ENCODE measurements around the gene KCTD4. TPM values are rescaled to one million over a fixed set of nuclear protein-coding genes. Genes with fewer than 3 reads are reported as not detected.
A peak's percentile ranks its signal among the peaks of the same experiment; 100 is the strongest.
"Not testable (repeated sequence)": the region's sequence is repeated elsewhere in the genome, so short reads cannot be mapped to it uniquely, and the experiment has no call there.

Gene KCTD4
- total RNA-seq (2014; rRNA removed) (not detected in 2 replicates), Bru-seq, nascent RNA (not detected), BruChase-seq, experiment 1, labeled RNA remaining after a 6-hour chase (not detected), BruChase-seq, experiment 2, labeled RNA remaining after a 2-hour chase (percentile 16 among the genes with signal in this experiment)
- long read RNA-seq: 0 reads

- H3K27me3 ChIP-seq (ENCODE audit: low read length): no peaks in the 10 kb centered on the region
- H3K9me2 ChIP-seq (replicated peaks; ENCODE audit: low read length): no peaks in the 10 kb centered on the region
- no TSS peak for BruUV-seq (replicated peaks)
- no peak within 1 kb of the TSS for H3K4me2 ChIP-seq (ENCODE audit: low read length)
- ATAC-seq (no peak), DNase-seq (no peak)
- H3K9me3 ChIP-seq (ENCODE audit: low read length): no peaks in the 10 kb centered on the region
- CTCF ChIA-PET: no interaction called here
- H3K79me2 ChIP-seq (ENCODE audit: low read length): peaks cover 52% of the 10 kb centered on the region
- intact Hi-C loops (cut with micrococcal nuclease): no loop called here
- no peak within 1 kb of the TSS for H3K9ac ChIP-seq (ENCODE audit: low read length)
- no peak within 1 kb of the TSS for H3K4me3 ChIP-seq (ENCODE audit: low read length)
- H3F3A ChIP-seq (ENCODE audit: low read length, unreplicated experiment): no peaks in the 10 kb centered on the region
- H2AFZ ChIP-seq (ENCODE audit: low read length): no peak within 1 kb of the TSS
- POLR2A ChIA-PET (ENCODE audit: unreplicated experiment): no interaction called here
- H3K4me1 ChIP-seq (ENCODE audit: insufficient read depth, low read length): peaks cover 25% of the 10 kb centered on the region
- TF ChIP-seq EZH2 (IDR thresholded peaks at IDR 0.05; ENCODE audit: low read length, unreplicated experiment) (no peak), EZH2phosphoT487 (IDR thresholded peaks at IDR 0.05; ENCODE audit: borderline replicate concordance, low read length) (no peak), CTCF (conservative IDR thresholded peaks at IDR 0.05; ENCODE audit: low read depth, low read length) (no peak)
- no peaks in the 10 kb centered on the region for H4K20me1 ChIP-seq (ENCODE audit: low read length)
- peaks cover 4% of the 10 kb centered on the region; the same call in 1 of the 2 replicates for H3K36me3 ChIP-seq (ENCODE audit: low read depth, low read length)
- no peak within 1 kb of the TSS for H3K27ac ChIP-seq (ENCODE audit: low read length)
Measured at GRCh38 chr13:45200701-45201232, at the start of gene KCTD4. KCTD4 (minus strand) TSS chr13:45201045; CDS start chr13:45194567, 6,478 bp downstream.

- no peaks in the 10 kb centered on the region for H3K27me3 ChIP-seq (ENCODE audit: low read length)
- TF ChIP-seq EZH2 (IDR thresholded peaks at IDR 0.05; ENCODE audit: low read length, unreplicated experiment) (no peak), EZH2phosphoT487 (IDR thresholded peaks at IDR 0.05; ENCODE audit: borderline replicate concordance, low read length) (no peak), CTCF (conservative IDR thresholded peaks at IDR 0.05; ENCODE audit: low read depth, low read length) (no peak)
- ChIA-PET POLR2A (ENCODE audit: unreplicated experiment) (interaction anchor here (0.7 kb wide), 1 partner anchor 732 kb away, joined by 8 read pairs; no protein-coding TSS in a partner anchor), CTCF (no interaction called here)
- no peak overlapping the region for H3K4me3 ChIP-seq (ENCODE audit: low read length)
- H3F3A ChIP-seq (ENCODE audit: low read length, unreplicated experiment): no peaks in the 10 kb centered on the region
- no peak overlapping the region for H3K27ac ChIP-seq (ENCODE audit: low read length)
- DNase-seq (no peak), ATAC-seq (no peak)
- H3K79me2 ChIP-seq (ENCODE audit: low read length): no peaks in the 10 kb centered on the region
- intact Hi-C loops (cut with micrococcal nuclease): no loop called here
- H4K20me1 ChIP-seq (ENCODE audit: low read length): no peaks in the 10 kb centered on the region
- no peak overlapping the region for H3K4me2 ChIP-seq (ENCODE audit: low read length)
- no peaks in the 10 kb centered on the region for H3K9me3 ChIP-seq (ENCODE audit: low read length)
- no peaks in the 10 kb centered on the region for H3K9me2 ChIP-seq (replicated peaks; ENCODE audit: low read length)
- no peak overlapping the region for H2AFZ ChIP-seq (ENCODE audit: low read length)
- H3K36me3 ChIP-seq (ENCODE audit: low read depth, low read length): peaks cover 7% of the 10 kb centered on the region
- no TSS peak for BruUV-seq (replicated peaks)
- H3K9ac ChIP-seq (ENCODE audit: low read length): no peak overlapping the region
- H3K4me1 ChIP-seq (ENCODE audit: insufficient read depth, low read length): peaks cover 13% of the 10 kb centered on the region
Measured at GRCh38 chr13:45249662-45250061, 48.8 kb upstream of the KCTD4 start.

GRCh38 chr13:45244736-45245135, 43.9 kb upstream of the KCTD4 start:
- peaks cover 21% of the 10 kb centered on the region; the same call in 1 of the 2 replicates for H3K79me2 ChIP-seq (ENCODE audit: low read length)
- H4K20me1 ChIP-seq (ENCODE audit: low read length); H3K4me1 ChIP-seq (ENCODE audit: insufficient read depth, low read length); H3K9me3 ChIP-seq (ENCODE audit: low read length); CTCF ChIA-PET; H3K9me2 ChIP-seq (replicated peaks; ENCODE audit: low read length); intact Hi-C loops (cut with micrococcal nuclease); H3K27me3 ChIP-seq (ENCODE audit: low read length); DNase-seq; H3K27ac ChIP-seq (ENCODE audit: low read length); H3K4me2 ChIP-seq (ENCODE audit: low read length); BruUV-seq (replicated peaks); H3K36me3 ChIP-seq (ENCODE audit: low read depth, low read length); H3K9ac ChIP-seq (ENCODE audit: low read length); H3K4me3 ChIP-seq (ENCODE audit: low read length); H3F3A ChIP-seq (ENCODE audit: low read length, unreplicated experiment); ATAC-seq; H2AFZ ChIP-seq (ENCODE audit: low read length): not testable (repeated sequence)
- POLR2A ChIA-PET (ENCODE audit: unreplicated experiment): interaction anchor here (0.6 kb wide), 1 partner anchor 993 kb away, joined by 5 read pairs; no protein-coding TSS in a partner anchor
